CD4-positive, alpha-beta T cell (primary cell): ENCODE results near the gene NR1I3. TPM values are rescaled to one million over a fixed set of nuclear protein-coding genes. Genes with fewer than 3 reads are reported as not detected.

ENCODE experiments used
- ATAC-seq: fragments of 200-7000 bp; cut with Tn5 transposase; one replicate; pipeline ENCODE4 v1.10.0; 2022; ENCODE audit warnings: mild to moderate bottlenecking; ENCODE audit not compliant: poor library complexity
- CTCF ChIA-PET: fragments of 350-600 bp; sonication (Branson Sonifier 250); formaldehyde crosslinking; loops from one replicate; lab custom pipeline; 2021; ENCODE audit warnings: antibody characterized with exemption, inconsistent platforms; lab: Charles Lee
- POLR2A ChIA-PET: fragments of 350-600 bp; sonication (Branson Sonifier 250); formaldehyde crosslinking; loops from one replicate; lab custom pipeline; 2021; ENCODE audit warnings: antibody characterized with exemption, inconsistent platforms; lab: Charles Lee
- DNase-seq, 14 experiments: peaks; one replicate each; pipeline ENCODE4 v3.0.0-alpha.2; 2013 to 2020; ENCODE audit warnings: mixed read lengths in 2 of 14
- H3K27ac ChIP-seq, 2 donors: one replicate each; pipeline versions ENCODE4 v1.5.1 to v1.7.0; 2013; ENCODE audit warnings: low read length in 2 of 2, low read depth in 1 of 2, mild to moderate bottlenecking in 1 of 2
- H3K27me3 ChIP-seq, 2 experiments: 1 replicate in 1 of 2; 2 replicates in 1 of 2; pipeline versions ENCODE4 v1.6.1 to v1.7.0; 2013; ENCODE audit warnings: low read length in 2 of 2, control low read depth in 1 of 2, mild to moderate bottlenecking in 1 of 2, moderate library complexity in 1 of 2; ENCODE audit not compliant: insufficient read depth in 2 of 2, control insufficient read depth in 1 of 2
- H3K36me3 ChIP-seq: one replicate; pipeline ENCODE4 v1.6.1; 2013; ENCODE audit warnings: low read length, control low read depth; ENCODE audit not compliant: insufficient read depth
- H3K4me1 ChIP-seq: one replicate; pipeline ENCODE4 v1.6.1; 2013; ENCODE audit warnings: low read length, control low read depth; ENCODE audit not compliant: insufficient read depth
- H3K4me3 ChIP-seq: one replicate; pipeline ENCODE4 v1.5.1; 2013; ENCODE audit warnings: mild to moderate bottlenecking, low read length, moderate library complexity
- H3K9me3 ChIP-seq, 2 experiments: 1 replicate in 1 of 2; 2 replicates in 1 of 2; pipeline versions ENCODE4 v1.6.1 to v1.7.0; 2013; ENCODE audit warnings: low read length in 2 of 2, mild to moderate bottlenecking in 2 of 2, control low read depth in 1 of 2, moderate library complexity in 1 of 2; ENCODE audit not compliant: control insufficient read depth in 1 of 2, insufficient read depth in 1 of 2
- H3K27ac Mint-ChIP-seq: one replicate; pipeline ENCODE4 v1.8.0; 2020; ENCODE audit warnings: mixed read lengths
- H3K27me3 Mint-ChIP-seq: one replicate; pipeline ENCODE4 v1.8.0; 2021; ENCODE audit warnings: mixed read lengths
- H3K36me3 Mint-ChIP-seq: one replicate; pipeline ENCODE4 v1.8.0; 2021; ENCODE audit warnings: low read depth, mixed read lengths
- H3K4me1 Mint-ChIP-seq: one replicate; pipeline ENCODE4 v1.8.0; 2021; ENCODE audit warnings: low read depth, mixed read lengths
- H3K4me3 Mint-ChIP-seq: one replicate; pipeline ENCODE4 v1.8.0; 2020; ENCODE audit warnings: mild to moderate bottlenecking, mixed read lengths
- H3K9me3 Mint-ChIP-seq: one replicate; pipeline ENCODE4 v1.8.0; 2020; ENCODE audit warnings: mixed read lengths
- intact Hi-C, 2 experiments: fragments of 100-400 bp; cut with DNase I in 1 of 2; cut with micrococcal nuclease in 1 of 2; formaldehyde crosslinking; loops; one replicate each; pipeline versions ENCODE4 v1.15.1 to v1.9.0; 2023 to 2025; cut with DNase I, micrococcal nuclease
- total RNA-seq, 174 experiments: library from RNA in 2 of 174; stranded (reverse) in 2 of 174; gene quantifications; one replicate each; pipeline ENCODE4 v1.2.3 and lab custom pipeline; 2021 to 2026
- TF ChIP-seq, protein P1 (sequence below): fragments of 200-600 bp; IDR thresholded peaks from one replicate; pipeline ENCODE4 v1.8.0; 2022; ENCODE audit warnings: antibody characterized with exemption, mild to moderate bottlenecking

Gene NR1I3
- total RNA-seq, 2 experiments from 2014 or later: not detected

DNA sequence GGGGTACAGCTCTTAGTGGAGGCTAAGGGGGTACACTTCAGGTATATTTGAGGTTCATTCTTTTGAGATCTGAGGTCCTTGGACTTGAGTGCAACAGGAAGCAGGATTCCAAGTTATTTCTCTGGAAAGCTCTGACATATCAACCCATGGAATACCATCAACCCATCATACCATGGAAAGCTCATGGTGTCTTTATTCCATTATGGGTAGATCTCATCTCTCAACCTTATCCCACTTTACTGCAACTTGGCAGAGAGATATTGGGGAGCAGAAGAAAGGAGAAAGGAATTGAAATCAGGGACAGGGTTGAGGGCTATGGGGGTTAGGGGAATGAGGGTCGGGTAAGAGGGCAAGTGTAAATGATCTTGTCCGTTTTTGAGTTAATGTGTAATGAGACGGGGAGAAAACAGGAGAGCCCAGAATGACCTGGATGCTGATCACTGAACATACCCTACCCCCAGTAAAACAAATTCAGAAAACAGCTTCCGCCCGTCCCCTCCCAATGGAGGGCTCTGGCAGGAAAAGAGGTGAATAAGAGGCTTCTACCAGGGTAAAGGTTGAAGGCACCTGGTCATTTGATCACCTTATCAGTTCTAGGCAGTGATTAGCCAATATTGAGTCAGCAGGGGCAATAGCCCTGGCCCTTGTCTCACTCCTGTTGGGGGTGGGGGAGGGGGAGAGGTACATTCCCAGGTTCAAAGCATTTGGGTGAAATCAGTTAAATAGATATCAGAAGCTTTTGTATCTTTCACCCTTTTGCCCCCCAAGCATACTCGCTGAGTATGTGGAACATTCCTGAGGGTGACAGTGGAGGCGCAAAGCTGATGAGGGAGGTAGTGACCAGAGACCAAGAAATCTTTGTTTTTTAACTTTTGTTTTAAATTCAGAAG, 14.0 kb downstream of the NR1I3 start:
- no peak overlapping the region for H3K27ac Mint-ChIP-seq
- CTCF ChIA-PET: interaction anchor here (0.7 to 1.6 kb wide), 2 partner anchors 14 to 82 kb away, joined by 3 to 4 read pairs; no protein-coding TSS in a partner anchor
- H3K4me1 Mint-ChIP-seq: peaks cover 51% of the 10 kb centered on the region
- H3K4me1 ChIP-seq: peaks cover 42% of the 10 kb centered on the region
- H3K9me3 Mint-ChIP-seq: no peaks in the 10 kb centered on the region
- no peaks in the 10 kb centered on the region for H3K27me3 ChIP-seq
- peaks cover 11% of the 10 kb centered on the region for H3K36me3 ChIP-seq
- intact Hi-C loops: loop anchor here (2.0 to 10.0 kb wide), 3 partner anchors 31 to 521 kb away; partner anchors contain the start of genes DUSP12 (in 2 of the 2) and B4GALT3 (in 1 of the 2)
- H3K9me3 ChIP-seq: no peaks in the 10 kb centered on the region
- no peak overlapping the region for H3K4me3 ChIP-seq
- H3K36me3 Mint-ChIP-seq: peaks cover 20% of the 10 kb centered on the region
- DNase-seq: no peak
- H3K4me3 Mint-ChIP-seq: no peak overlapping the region
- H3K27me3 Mint-ChIP-seq: no peaks in the 10 kb centered on the region
- H3K27ac ChIP-seq: no peak overlapping the region
- no peak for ATAC-seq
- TF ChIP-seq, protein P1, sequence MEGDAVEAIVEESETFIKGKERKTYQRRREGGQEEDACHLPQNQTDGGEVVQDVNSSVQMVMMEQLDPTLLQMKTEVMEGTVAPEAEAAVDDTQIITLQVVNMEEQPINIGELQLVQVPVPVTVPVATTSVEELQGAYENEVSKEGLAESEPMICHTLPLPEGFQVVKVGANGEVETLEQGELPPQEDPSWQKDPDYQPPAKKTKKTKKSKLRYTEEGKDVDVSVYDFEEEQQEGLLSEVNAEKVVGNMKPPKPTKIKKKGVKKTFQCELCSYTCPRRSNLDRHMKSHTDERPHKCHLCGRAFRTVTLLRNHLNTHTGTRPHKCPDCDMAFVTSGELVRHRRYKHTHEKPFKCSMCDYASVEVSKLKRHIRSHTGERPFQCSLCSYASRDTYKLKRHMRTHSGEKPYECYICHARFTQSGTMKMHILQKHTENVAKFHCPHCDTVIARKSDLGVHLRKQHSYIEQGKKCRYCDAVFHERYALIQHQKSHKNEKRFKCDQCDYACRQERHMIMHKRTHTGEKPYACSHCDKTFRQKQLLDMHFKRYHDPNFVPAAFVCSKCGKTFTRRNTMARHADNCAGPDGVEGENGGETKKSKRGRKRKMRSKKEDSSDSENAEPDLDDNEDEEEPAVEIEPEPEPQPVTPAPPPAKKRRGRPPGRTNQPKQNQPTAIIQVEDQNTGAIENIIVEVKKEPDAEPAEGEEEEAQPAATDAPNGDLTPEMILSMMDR: no peak
- POLR2A ChIA-PET: interaction anchor here (1.9 to 3.5 kb wide), 4 partner anchors 13 to 90 kb away, joined by 7 to 30 read pairs (median 22); partner anchors contain the start of genes NDUFS2, PPOX and SDHC

DNA sequence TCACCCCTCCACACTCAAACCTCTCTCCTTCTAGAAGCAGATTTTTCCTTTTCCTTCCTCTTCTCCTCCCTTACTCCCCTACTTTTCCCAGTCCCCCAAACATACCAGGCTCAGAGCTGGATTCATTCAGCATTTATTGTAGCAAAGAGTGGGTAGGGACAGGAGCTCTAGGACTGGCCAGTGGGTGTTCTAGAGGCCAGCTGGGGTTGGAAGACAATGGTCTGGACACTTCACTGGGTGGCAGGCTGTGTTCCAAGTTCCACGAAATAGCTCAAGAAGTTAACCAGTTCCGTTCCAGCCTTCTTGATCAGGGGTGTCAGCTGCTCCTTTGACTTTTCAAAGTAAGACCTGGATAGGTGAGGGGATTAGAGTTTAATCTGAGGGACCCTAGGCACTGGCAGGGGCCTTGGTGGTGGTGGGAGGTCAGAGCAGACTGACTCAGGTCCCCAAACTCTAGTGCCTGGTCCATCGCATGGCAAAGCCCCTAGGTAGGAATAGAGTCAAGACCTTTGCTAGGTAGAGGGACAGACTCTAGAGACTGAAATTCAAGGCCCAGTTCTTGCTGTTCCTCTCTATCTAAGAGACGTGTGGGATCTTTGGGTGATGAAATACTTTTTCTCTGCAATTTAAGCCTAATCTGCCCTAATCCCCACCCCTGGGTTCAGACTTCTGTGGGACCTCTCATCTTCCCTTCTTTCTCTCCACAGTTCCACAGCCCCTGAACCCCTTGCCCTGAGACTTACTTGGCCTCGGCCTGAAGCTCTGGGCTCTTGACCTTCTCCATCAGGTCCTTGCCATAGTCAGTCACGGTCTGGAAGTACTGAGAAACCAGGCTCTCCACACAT, 15.6 kb downstream of the NR1I3 start:
- ChIA-PET CTCF (interaction anchor here (0.8 to 1.6 kb wide), 2 partner anchors 12 to 56 kb away, joined by 4 read pairs; partner anchors contain the start of gene PPOX), POLR2A (no interaction called here)
- Histone ChIP-seq H3K9me3 (no peaks in the 10 kb centered on the region), H3K36me3 (no peaks in the 10 kb centered on the region), H3K4me1 (peaks cover 50% of the 10 kb centered on the region), H3K4me3 (no peak overlapping the region), H3K27ac (no peak overlapping the region), H3K27me3 (no peaks in the 10 kb centered on the region)
- Mint-ChIP-seq H3K36me3 (peaks cover 4% of the 10 kb centered on the region), H3K4me1 (peaks cover 57% of the 10 kb centered on the region), H3K27me3 (no peaks in the 10 kb centered on the region), H3K4me3 (no peak overlapping the region), H3K27ac (no peak overlapping the region), H3K9me3 (no peaks in the 10 kb centered on the region)
- DNase-seq (no peak), ATAC-seq (no peak)
- intact Hi-C loops: loop anchor here (5.0 to 10.0 kb wide), 2 partner anchors 45 to 522 kb away; partner anchors contain the start of genes DUSP12 (in 2 of the 2) and B4GALT3 (in 1 of the 2)
- TF ChIP-seq, protein P1: no peak

DNA sequence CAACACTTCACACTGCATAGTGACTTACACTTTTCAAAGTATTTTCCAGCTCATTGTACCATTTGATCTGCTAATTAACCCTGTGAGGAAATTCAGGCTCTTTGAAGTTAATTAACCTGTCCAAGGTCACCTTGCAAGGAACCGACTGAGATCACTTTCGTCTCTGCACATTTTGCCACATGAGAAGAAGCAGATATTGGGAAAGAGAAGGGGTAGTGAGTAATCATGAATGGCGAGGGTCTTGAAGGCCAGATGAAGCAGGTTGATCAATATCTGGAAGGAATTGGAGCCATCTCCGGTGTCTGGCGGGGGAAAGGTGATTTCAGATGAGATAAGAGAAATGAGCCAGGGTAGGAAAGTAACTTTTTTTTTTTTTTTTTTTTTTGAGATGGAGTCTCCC, 18.0 kb downstream of the NR1I3 start:
- intact Hi-C loops: loop anchor here (5.0 to 10.0 kb wide), 2 partner anchors 43 to 525 kb away; partner anchors contain the start of genes DUSP12 (in 2 of the 2) and B4GALT3 (in 1 of the 2)
- POLR2A ChIA-PET: interaction anchor here (2.6 kb wide), 1 partner anchor 17 kb away, joined by 22 read pairs; the partner anchor contains the start of gene NDUFS2
- Histone ChIP-seq H3K27me3 (no peaks in the 10 kb centered on the region), H3K9me3 (no peaks in the 10 kb centered on the region), H3K4me3 (no peak overlapping the region), H3K36me3 (no peaks in the 10 kb centered on the region), H3K27ac (no peak overlapping the region), H3K4me1 (peaks cover 41% of the 10 kb centered on the region)
- no peak overlapping the region for H3K4me3 Mint-ChIP-seq
- CTCF ChIA-PET: interaction anchor here (1.0 kb wide), 1 partner anchor 10 kb away, joined by 3 read pairs; no protein-coding TSS in a partner anchor
- TF ChIP-seq, protein P1: no peak
- no peaks in the 10 kb centered on the region for H3K9me3 Mint-ChIP-seq
- ATAC-seq (no peak), DNase-seq (no peak)
- H3K36me3 Mint-ChIP-seq: peaks cover 4% of the 10 kb centered on the region
- no peaks in the 10 kb centered on the region for H3K27me3 Mint-ChIP-seq
- H3K4me1 Mint-ChIP-seq: peaks cover 54% of the 10 kb centered on the region
- peak overlapping the region; percentile 91 for H3K27ac Mint-ChIP-seq
